ENCODE results near the gene RUVBL1.

DNA sequence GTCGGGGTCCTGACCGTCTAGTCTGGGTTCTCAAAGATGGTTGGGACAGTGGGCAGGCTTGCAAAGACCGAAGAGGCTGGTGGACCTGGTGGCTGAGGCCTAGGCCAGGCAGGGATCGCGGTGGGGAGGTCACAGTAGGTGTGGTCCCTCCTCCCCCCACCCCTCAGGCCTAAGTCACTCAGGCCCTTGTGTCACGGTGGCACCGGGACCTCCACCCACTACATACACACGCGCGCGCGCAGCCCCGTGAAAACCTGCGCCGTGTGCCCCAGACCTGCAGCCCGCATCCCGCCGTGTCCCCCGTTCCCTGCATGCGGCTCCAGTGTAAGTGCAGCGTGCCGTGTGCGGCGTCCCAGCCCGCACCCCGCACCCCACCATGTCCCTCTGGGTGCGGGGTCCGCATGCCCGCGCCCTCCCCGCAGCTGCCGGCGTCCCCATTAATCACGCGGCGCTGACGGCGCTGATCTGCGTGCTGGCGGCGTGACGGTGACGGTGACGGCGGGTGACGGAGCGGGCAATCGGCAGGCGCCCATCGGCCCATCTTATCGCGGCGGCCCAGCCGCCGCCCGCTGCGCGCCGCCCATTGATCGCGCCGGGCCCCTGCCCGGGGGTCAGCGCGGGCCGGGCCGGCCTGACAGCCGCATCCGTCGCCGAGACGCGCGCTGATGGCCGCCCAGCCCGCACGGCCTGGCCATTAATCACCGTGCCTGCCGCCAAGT lies 47.0 kb downstream of the RUVBL1 start:
- TF ChIP-seq, protein P1, sequence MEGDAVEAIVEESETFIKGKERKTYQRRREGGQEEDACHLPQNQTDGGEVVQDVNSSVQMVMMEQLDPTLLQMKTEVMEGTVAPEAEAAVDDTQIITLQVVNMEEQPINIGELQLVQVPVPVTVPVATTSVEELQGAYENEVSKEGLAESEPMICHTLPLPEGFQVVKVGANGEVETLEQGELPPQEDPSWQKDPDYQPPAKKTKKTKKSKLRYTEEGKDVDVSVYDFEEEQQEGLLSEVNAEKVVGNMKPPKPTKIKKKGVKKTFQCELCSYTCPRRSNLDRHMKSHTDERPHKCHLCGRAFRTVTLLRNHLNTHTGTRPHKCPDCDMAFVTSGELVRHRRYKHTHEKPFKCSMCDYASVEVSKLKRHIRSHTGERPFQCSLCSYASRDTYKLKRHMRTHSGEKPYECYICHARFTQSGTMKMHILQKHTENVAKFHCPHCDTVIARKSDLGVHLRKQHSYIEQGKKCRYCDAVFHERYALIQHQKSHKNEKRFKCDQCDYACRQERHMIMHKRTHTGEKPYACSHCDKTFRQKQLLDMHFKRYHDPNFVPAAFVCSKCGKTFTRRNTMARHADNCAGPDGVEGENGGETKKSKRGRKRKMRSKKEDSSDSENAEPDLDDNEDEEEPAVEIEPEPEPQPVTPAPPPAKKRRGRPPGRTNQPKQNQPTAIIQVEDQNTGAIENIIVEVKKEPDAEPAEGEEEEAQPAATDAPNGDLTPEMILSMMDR (IDR thresholded peaks at IDR 0.05) = no peak
- TF ChIP-seq EP300 (IDR thresholded peaks at IDR 0.05) = no peak
- no peak for TF ChIP-seq POLR2AphosphoS5 (IDR thresholded peaks at IDR 0.05)
- TF ChIP-seq POLR2A (IDR thresholded peaks at IDR 0.05) = no peak
